ENCODE data around the gene SMC2.

DNA sequence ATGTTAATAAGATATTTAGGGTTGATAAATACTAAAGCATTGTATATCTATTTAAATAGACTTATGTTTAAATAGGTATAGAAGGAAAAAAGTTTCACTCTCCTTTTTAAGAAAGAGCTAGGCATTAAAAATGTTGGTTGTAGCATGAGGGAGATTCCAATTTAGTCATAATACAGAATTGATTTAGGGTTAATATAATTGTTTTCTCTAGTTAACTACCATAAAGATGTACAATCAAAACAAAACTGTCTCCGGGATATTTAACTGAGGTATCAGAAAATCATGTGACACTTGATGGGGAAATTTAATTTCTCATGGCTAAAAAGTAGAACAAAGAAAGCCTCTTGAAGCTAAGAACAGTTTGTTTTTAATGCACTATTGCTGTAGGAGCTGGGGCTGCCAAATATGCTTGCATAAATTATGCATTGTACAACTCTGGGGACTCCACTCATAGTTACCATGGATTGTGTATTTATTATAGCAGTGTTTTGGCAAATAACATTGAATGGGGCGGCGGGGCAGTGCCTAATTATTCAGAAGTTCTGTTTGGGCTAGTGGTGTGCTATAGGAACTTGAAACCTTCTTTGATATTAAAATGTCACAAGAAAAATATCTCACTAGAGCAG is 44.2 kb downstream of the SMC2 start:
- no peak for TF ChIP-seq POLR2A (IDR thresholded peaks at IDR 0.05)
- TF ChIP-seq, protein P1, sequence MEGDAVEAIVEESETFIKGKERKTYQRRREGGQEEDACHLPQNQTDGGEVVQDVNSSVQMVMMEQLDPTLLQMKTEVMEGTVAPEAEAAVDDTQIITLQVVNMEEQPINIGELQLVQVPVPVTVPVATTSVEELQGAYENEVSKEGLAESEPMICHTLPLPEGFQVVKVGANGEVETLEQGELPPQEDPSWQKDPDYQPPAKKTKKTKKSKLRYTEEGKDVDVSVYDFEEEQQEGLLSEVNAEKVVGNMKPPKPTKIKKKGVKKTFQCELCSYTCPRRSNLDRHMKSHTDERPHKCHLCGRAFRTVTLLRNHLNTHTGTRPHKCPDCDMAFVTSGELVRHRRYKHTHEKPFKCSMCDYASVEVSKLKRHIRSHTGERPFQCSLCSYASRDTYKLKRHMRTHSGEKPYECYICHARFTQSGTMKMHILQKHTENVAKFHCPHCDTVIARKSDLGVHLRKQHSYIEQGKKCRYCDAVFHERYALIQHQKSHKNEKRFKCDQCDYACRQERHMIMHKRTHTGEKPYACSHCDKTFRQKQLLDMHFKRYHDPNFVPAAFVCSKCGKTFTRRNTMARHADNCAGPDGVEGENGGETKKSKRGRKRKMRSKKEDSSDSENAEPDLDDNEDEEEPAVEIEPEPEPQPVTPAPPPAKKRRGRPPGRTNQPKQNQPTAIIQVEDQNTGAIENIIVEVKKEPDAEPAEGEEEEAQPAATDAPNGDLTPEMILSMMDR (IDR thresholded peaks at IDR 0.05 in 4 of 5, conservative IDR thresholded peaks at IDR 0.05 in 1 of 5): no peak
